ENCODE measurements around the gene TNFRSF25.

Gene TNFRSF25

GRCh38 chr1:6468729-6469461 is 2.9 kb upstream of the TNFRSF25 start:
- Histone ChIP-seq H3K4me2 (ENCODE audit: low read length) (no peak overlapping the region), H3K79me2 (ENCODE audit: low read length) (no peaks in the 10 kb centered on the region), H2AFZ (ENCODE audit: low read depth, low read length) (no peak overlapping the region), H4K20me1 (ENCODE audit: insufficient read depth, low read length) (no peaks in the 10 kb centered on the region), H3K4me1 (ENCODE audit: low read length) (no peaks in the 10 kb centered on the region), H3K27ac (ENCODE audit: low read length) (no peak overlapping the region), H3K9ac (ENCODE audit: low read length) (no peak overlapping the region), H3K4me3 (ENCODE audit: low read length) (no peak overlapping the region), H3K36me3 (replicated peaks; ENCODE audit: low read depth, low read length) (no peaks in the 10 kb centered on the region), H3K27me3 (ENCODE audit: low read depth, low read length) (no peaks in the 10 kb centered on the region), H3K9me3 (ENCODE audit: insufficient read depth, low read length) (no peaks in the 10 kb centered on the region)
- TF ChIP-seq, protein P1, sequence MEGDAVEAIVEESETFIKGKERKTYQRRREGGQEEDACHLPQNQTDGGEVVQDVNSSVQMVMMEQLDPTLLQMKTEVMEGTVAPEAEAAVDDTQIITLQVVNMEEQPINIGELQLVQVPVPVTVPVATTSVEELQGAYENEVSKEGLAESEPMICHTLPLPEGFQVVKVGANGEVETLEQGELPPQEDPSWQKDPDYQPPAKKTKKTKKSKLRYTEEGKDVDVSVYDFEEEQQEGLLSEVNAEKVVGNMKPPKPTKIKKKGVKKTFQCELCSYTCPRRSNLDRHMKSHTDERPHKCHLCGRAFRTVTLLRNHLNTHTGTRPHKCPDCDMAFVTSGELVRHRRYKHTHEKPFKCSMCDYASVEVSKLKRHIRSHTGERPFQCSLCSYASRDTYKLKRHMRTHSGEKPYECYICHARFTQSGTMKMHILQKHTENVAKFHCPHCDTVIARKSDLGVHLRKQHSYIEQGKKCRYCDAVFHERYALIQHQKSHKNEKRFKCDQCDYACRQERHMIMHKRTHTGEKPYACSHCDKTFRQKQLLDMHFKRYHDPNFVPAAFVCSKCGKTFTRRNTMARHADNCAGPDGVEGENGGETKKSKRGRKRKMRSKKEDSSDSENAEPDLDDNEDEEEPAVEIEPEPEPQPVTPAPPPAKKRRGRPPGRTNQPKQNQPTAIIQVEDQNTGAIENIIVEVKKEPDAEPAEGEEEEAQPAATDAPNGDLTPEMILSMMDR (IDR thresholded peaks at IDR 0.05; ENCODE audit: low read depth, low read length), result no peak
- no peak for TF ChIP-seq EZH2phosphoT487 (IDR thresholded peaks at IDR 0.05; ENCODE audit: low read depth)

- Histone ChIP-seq H3K4me2 (ENCODE audit: low read length) (no peak overlapping the region), H3K27me3 (ENCODE audit: low read depth, low read length) (no peaks in the 10 kb centered on the region), H3K9me3 (ENCODE audit: insufficient read depth, low read length) (no peaks in the 10 kb centered on the region), H4K20me1 (ENCODE audit: insufficient read depth, low read length) (no peaks in the 10 kb centered on the region), H3K4me1 (ENCODE audit: low read length) (no peaks in the 10 kb centered on the region), H3K79me2 (ENCODE audit: low read length) (no peaks in the 10 kb centered on the region), H2AFZ (ENCODE audit: low read depth, low read length) (no peak overlapping the region), H3K4me3 (ENCODE audit: low read length) (no peak overlapping the region), H3K36me3 (replicated peaks; ENCODE audit: low read depth, low read length) (no peaks in the 10 kb centered on the region), H3K27ac (ENCODE audit: low read length) (no peak overlapping the region), H3K9ac (ENCODE audit: low read length) (no peak overlapping the region)
- TF ChIP-seq, protein P1 (IDR thresholded peaks at IDR 0.05; ENCODE audit: low read depth, low read length), result no peak
- no peak for TF ChIP-seq EZH2phosphoT487 (IDR thresholded peaks at IDR 0.05; ENCODE audit: low read depth)
These were observed 2.0 kb upstream of the TNFRSF25 start for GRCh38 chr1:6467744-6468688.

GRCh38 chr1:6467224-6467623 is 1.3 kb upstream of the TNFRSF25 start:
- Histone ChIP-seq H3K79me2 (ENCODE audit: low read length) (no peaks in the 10 kb centered on the region), H4K20me1 (ENCODE audit: insufficient read depth, low read length) (no peaks in the 10 kb centered on the region), H3K36me3 (replicated peaks; ENCODE audit: low read depth, low read length) (no peaks in the 10 kb centered on the region), H3K4me2 (ENCODE audit: low read length) (no peak overlapping the region), H3K9me3 (ENCODE audit: insufficient read depth, low read length) (no peaks in the 10 kb centered on the region), H3K4me3 (ENCODE audit: low read length) (no peak overlapping the region), H2AFZ (ENCODE audit: low read depth, low read length) (no peak overlapping the region), H3K27ac (ENCODE audit: low read length) (no peak overlapping the region), H3K27me3 (ENCODE audit: low read depth, low read length) (no peaks in the 10 kb centered on the region), H3K9ac (ENCODE audit: low read length) (no peak overlapping the region), H3K4me1 (ENCODE audit: low read length) (no peaks in the 10 kb centered on the region)
- TF ChIP-seq EZH2phosphoT487 (IDR thresholded peaks at IDR 0.05; ENCODE audit: low read depth), result no peak
- TF ChIP-seq, protein P1 (IDR thresholded peaks at IDR 0.05; ENCODE audit: low read depth, low read length), result no peak

- Histone ChIP-seq H3K27me3 (ENCODE audit: low read depth, low read length) (no peaks in the 10 kb centered on the region), H3K9ac (ENCODE audit: low read length) (no peak overlapping the region), H2AFZ (ENCODE audit: low read depth, low read length) (no peak overlapping the region), H3K36me3 (replicated peaks; ENCODE audit: low read depth, low read length) (no peaks in the 10 kb centered on the region), H3K4me1 (ENCODE audit: low read length) (no peaks in the 10 kb centered on the region), H3K4me2 (ENCODE audit: low read length) (no peak overlapping the region), H3K9me3 (ENCODE audit: insufficient read depth, low read length) (no peaks in the 10 kb centered on the region), H4K20me1 (ENCODE audit: insufficient read depth, low read length) (no peaks in the 10 kb centered on the region), H3K4me3 (ENCODE audit: low read length) (no peak overlapping the region), H3K79me2 (ENCODE audit: low read length) (no peaks in the 10 kb centered on the region), H3K27ac (ENCODE audit: low read length) (no peak overlapping the region)
- TF ChIP-seq EZH2phosphoT487 (IDR thresholded peaks at IDR 0.05; ENCODE audit: low read depth), result no peak
- TF ChIP-seq, protein P1 (IDR thresholded peaks at IDR 0.05; ENCODE audit: low read depth, low read length), result no peak
These were observed 778 bp upstream of the TNFRSF25 start for GRCh38 chr1:6466751-6467150.

Data from OCI-LY3 (cell line).